Fibroblast of the aortic adventitia (primary cell): ENCODE measurements around the gene ACTN2. TPM values are rescaled to one million over a fixed set of nuclear protein-coding genes. Genes with fewer than 3 reads are reported as not detected.

Source experiments
- DNase-seq: peaks from one replicate; pipeline ENCODE4 v3.0.0-alpha.2; 2010; ENCODE audit warnings: low read depth
- H3K4me3 ChIP-seq: 2 replicates; pipeline ENCODE4 v1.5.1; 2011; ENCODE audit warnings: low read depth, mild to moderate bottlenecking, control low read depth, low read length, moderate library complexity
- CTCF ChIP-seq: IDR thresholded peaks from 2 replicates; pipeline ENCODE4 v1.5.1; 2011; ENCODE audit warnings: mild to moderate bottlenecking, low read length, control low read depth, inconsistent platforms; ENCODE audit not compliant: insufficient read depth
- total RNA-seq: library from RNA; depleted of rRNA; stranded (reverse); fragments of >200 nt; gene quantifications from 2 replicates; pipeline ENCODE4 v1.2.3, GENCODE V29; 2012; ENCODE audit warnings: low replicate concordance

The ACTN2 gene
- total RNA-seq, 1 donor: 0.18 TPM

GRCh38 chr1:236689713-236690569 lies 3.6 kb downstream of the ACTN2 start:
- H3K4me3 ChIP-seq: no peak overlapping the region
- no peak for DNase-seq
- TF ChIP-seq CTCF: no peak

- DNase-seq: no peak
- H3K4me3 ChIP-seq: no peak overlapping the region
- no peak for TF ChIP-seq CTCF
Observed at GRCh38 chr1:236691348-236691747, 5.0 kb downstream of the ACTN2 start.

- H3K4me3 ChIP-seq: no peak overlapping the region
- DNase-seq: no peak
- TF ChIP-seq CTCF: no peak
Observed at GRCh38 chr1:236692128-236692527, 5.8 kb downstream of the ACTN2 start.

- no peak overlapping the region for H3K4me3 ChIP-seq
- DNase-seq: no peak
- no peak for TF ChIP-seq CTCF
Observed at GRCh38 chr1:236692742-236693141, 6.4 kb downstream of the ACTN2 start.

GRCh38 chr1:236699366-236699765 lies 13.1 kb downstream of the ACTN2 start:
- TF ChIP-seq CTCF: no peak
- peak; percentile 19 for DNase-seq
- H3K4me3 ChIP-seq: no peak overlapping the region

GRCh38 chr1:236700903-236701302 lies 14.6 kb downstream of the ACTN2 start:
- H3K4me3 ChIP-seq: no peak overlapping the region
- DNase-seq: no peak
- no peak for TF ChIP-seq CTCF
